Stimulated activated naive CD8-positive, alpha-beta T cell treated with anti-CD3 and anti-CD28 coated beads, Interleukin-15, Interleukin-2, amounts not matched to agents 100 U/mL and 50 U/mL, for 24 hours (primary cell): ENCODE measurements around the gene ATP11A.
"Not testable (repeated sequence)": the region's sequence is repeated elsewhere in the genome, so short reads cannot be mapped to it uniquely, and the experiment has no call there.

Experiments
- ATAC-seq: fragments of 150-1000 bp; cut with Tn5 transposase; one replicate; pipeline ENCODE4 v1.10.0; 2021
- DNase-seq: peaks from one replicate; pipeline ENCODE4 v3.0.0; 2021

Gene ATP11A

GRCh38 chr13:112881656-112882554 is 192.1 kb downstream of the ATP11A start:
- no peak for ATAC-seq
- no peak for DNase-seq

GRCh38 chr13:112882555-112883024 is 192.8 kb downstream of the ATP11A start:
- DNase-seq = no peak
- no peak for ATAC-seq

- DNase-seq (no peak), ATAC-seq (no peak)
Observed at GRCh38 chr13:112883241-112883945, 193.6 kb downstream of the ATP11A start.

- ATAC-seq = not testable (repeated sequence)
Observed at GRCh38 chr13:112884700-112885099, 194.9 kb downstream of the ATP11A start.

GRCh38 chr13:112885242-112885781 is 195.5 kb downstream of the ATP11A start:
- DNase-seq (no peak), ATAC-seq (no peak)

More at GRCh38 chr13:112884700-112885099, 194.9 kb downstream of the ATP11A start:
- not testable (repeated sequence) for DNase-seq

GRCh38 chr13:112885782-112886268 is 196.0 kb downstream of the ATP11A start:
- no peak for ATAC-seq
- no peak for DNase-seq

- DNase-seq (no peak), ATAC-seq (no peak)
Observed at GRCh38 chr13:112887151-112887550, 197.3 kb downstream of the ATP11A start.

GRCh38 chr13:112887557-112887991 is 197.7 kb downstream of the ATP11A start:
- ATAC-seq (no peak), DNase-seq (no peak)

- DNase-seq = no peak
- ATAC-seq = no peak
Observed at GRCh38 chr13:112888238-112889111, 198.6 kb downstream of the ATP11A start.

- no peak for ATAC-seq
- DNase-seq = no peak
Observed at GRCh38 chr13:112889351-112890290, 199.8 kb downstream of the ATP11A start.

- DNase-seq (no peak), ATAC-seq (no peak)
Observed at GRCh38 chr13:112890316-112891145, 200.7 kb downstream of the ATP11A start.

GRCh38 chr13:112891477-112892401 is 201.9 kb downstream of the ATP11A start:
- no peak for DNase-seq

GRCh38 chr13:112892426-112893206 is 202.8 kb downstream of the ATP11A start:
- ATAC-seq (no peak), DNase-seq (no peak)

More at GRCh38 chr13:112891477-112892401, 201.9 kb downstream of the ATP11A start:
- ATAC-seq = no peak

- DNase-seq (no peak), ATAC-seq (no peak)
Observed at GRCh38 chr13:112893207-112893569, 203.3 kb downstream of the ATP11A start.

- DNase-seq = peak; percentile 16
- no peak for ATAC-seq
Observed at GRCh38 chr13:112893570-112894422, 204.0 kb downstream of the ATP11A start.

GRCh38 chr13:112894423-112894672 is 204.5 kb downstream of the ATP11A start:
- DNase-seq = no peak
- ATAC-seq = no peak
